GM23248 (cell line): ENCODE measurements around the gene UCP3.

Experiments used
- EZH2 ChIP-seq: fragments of 200-600 bp; sonication (generic); IDR thresholded peaks from 2 replicates; pipeline ENCODE4 v1.6.1; 2018; ENCODE audit warnings: antibody characterized with exemption, mild to moderate bottlenecking; ENCODE audit not compliant: insufficient read depth, poor library complexity, severe bottlenecking
- EZH2phosphoT487 ChIP-seq: fragments of 200-600 bp; sonication (generic); IDR thresholded peaks from 2 replicates; pipeline ENCODE4 v1.6.1; 2018; ENCODE audit warnings: antibody characterized with exemption, moderate library complexity, mild to moderate bottlenecking, low read depth; ENCODE audit not compliant: insufficient read depth

- no peak for TF ChIP-seq EZH2phosphoT487
- TF ChIP-seq EZH2: no peak
Measured at GRCh38 chr11:73963861-73964260, 45.0 kb downstream of the UCP3 start.
